Endothelial cell of umbilical vein (primary cell): Measurements from ENCODE around the gene BPHL. TPM values are rescaled to one million over a fixed set of nuclear protein-coding genes. Genes with fewer than 3 reads are reported as not detected.
A peak's percentile ranks its signal among the peaks of the same experiment; 100 is the strongest.

Source experiments
- Bru-seq: library from RNA; stranded (reverse); fragments of 400-500 nt; gene quantifications from one replicate; lab custom pipeline; 2021; lab: Mats Ljungman, UMichigan
- BruChase-seq, 2 experiments: library from RNA; stranded (reverse); fragments of 400-500 nt; gene quantifications; one replicate each; lab custom pipeline; 2021; lab: Mats Ljungman, UMichigan
- BruUV-seq: library from RNA; stranded (reverse); fragments of 400-500 nt; replicated peaks from 2 replicates; lab custom pipeline; 2021; lab: Mats Ljungman, UMichigan
- CTCF ChIA-PET: fragments of 300-600, 350-600 bp; sonication (Branson Sonifier 250); formaldehyde crosslinking; loops from one replicate; lab custom pipeline; 2021; ENCODE audit warnings: antibody characterized with exemption, inconsistent platforms; lab: Charles Lee
- POLR2A ChIA-PET: fragments of 300-600, 350-600 bp; sonication (Branson Sonifier 250); formaldehyde crosslinking; loops from one replicate; lab custom pipeline; 2021; ENCODE audit warnings: antibody characterized with exemption, inconsistent platforms; lab: Charles Lee
- DNase-seq: peaks from one replicate; pipeline ENCODE4 v3.0.0-alpha.2; 2011; ENCODE audit warnings: low read depth, low spot score
- FAIRE-seq: peaks from 2 replicates; lab custom pipeline; 2011; peaks lifted over from hg19 to GRCh38; lab: Jason Lieb, UNC
- H2AFZ ChIP-seq: 2 replicates; pipeline ENCODE4 v1.6.0; 2012; ENCODE audit warnings: low read depth, low read length, control low read depth, inconsistent platforms
- H3K27ac ChIP-seq: 2 replicates; pipeline ENCODE4 v1.5.1; 2011; ENCODE audit warnings: low read depth, mild to moderate bottlenecking, control low read depth, low read length, moderate library complexity; ENCODE audit not compliant: insufficient read depth
- H3K27me3 ChIP-seq, 2 experiments: 2 replicates each; pipeline versions ENCODE4 v1.6.0 to v1.6.1; 2011; ENCODE audit warnings: low read length in 2 of 2, mixed read lengths in 1 of 2; ENCODE audit not compliant: control insufficient read depth in 2 of 2, insufficient read depth in 2 of 2
- H3K36me3 ChIP-seq, 2 experiments: 2 replicates in 1 of 2; 3 replicates in 1 of 2; pipeline ENCODE4 v1.5.1; 2011; ENCODE audit warnings: low read length in 2 of 2, mild to moderate bottlenecking in 1 of 2, moderate library complexity in 1 of 2; ENCODE audit not compliant: control insufficient read depth in 2 of 2, insufficient read depth in 2 of 2; ENCODE audit errors: extremely low read depth in 1 of 2
- H3K4me1 ChIP-seq: 3 replicates; pipeline ENCODE4 v1.5.1; 2011; ENCODE audit warnings: mild to moderate bottlenecking, low read length; ENCODE audit not compliant: control insufficient read depth, insufficient read depth; ENCODE audit errors: extremely low read depth
- H3K4me2 ChIP-seq: 2 replicates; pipeline ENCODE4 v1.6.1; 2011; ENCODE audit warnings: low read length, control low read depth, mixed read lengths; ENCODE audit not compliant: insufficient read depth
- H3K4me3 ChIP-seq, 3 experiments: fragments of 200-600 bp in 1 of 3; sonication (generic), shearing (Covaris generic) in 1 of 3; replicated peaks in 1 of 3; 2 replicates each; pipeline ENCODE4 v1.5.1; 2011 to 2016; ENCODE audit warnings: control low read depth in 3 of 3, low read length in 3 of 3, mild to moderate bottlenecking in 2 of 3, inconsistent platforms in 1 of 3, low read depth in 1 of 3, moderate library complexity in 1 of 3; ENCODE audit not compliant: insufficient read depth in 1 of 3
- H3K79me2 ChIP-seq: 2 replicates; pipeline ENCODE4 v1.6.0; 2012; ENCODE audit warnings: low read length, inconsistent platforms; ENCODE audit not compliant: control insufficient read depth, insufficient read depth
- H3K9ac ChIP-seq: replicated peaks from 2 replicates; pipeline ENCODE3; 2011; ENCODE audit warnings: low read length, control low read depth; ENCODE audit not compliant: insufficient read depth; ENCODE audit errors: extremely low read depth
- H3K9me1 ChIP-seq: replicated peaks from 3 replicates; pipeline ENCODE4 v1.6.0; 2011; ENCODE audit warnings: mild to moderate bottlenecking, low read length; ENCODE audit not compliant: control insufficient read depth, insufficient read depth; ENCODE audit errors: extremely low read depth
- H3K9me3 ChIP-seq: replicated peaks from 2 replicates; pipeline ENCODE4 v1.5.1; 2012; ENCODE audit warnings: low read length, inconsistent platforms; ENCODE audit not compliant: control insufficient read depth, insufficient read depth
- H4K20me1 ChIP-seq: replicated peaks from 2 replicates; pipeline ENCODE3; 2011; ENCODE audit warnings: mild to moderate bottlenecking, low read length; ENCODE audit not compliant: control insufficient read depth, insufficient read depth; ENCODE audit errors: extremely low read depth
- EZH2 ChIP-seq: IDR thresholded peaks from 2 replicates; pipeline ENCODE4 v1.6.1; 2012; ENCODE audit warnings: borderline replicate concordance, low read depth, mild to moderate bottlenecking, moderate library complexity, low read length, inconsistent platforms; ENCODE audit not compliant: severe bottlenecking
- FOS ChIP-seq: IDR thresholded peaks from 2 replicates; pipeline ENCODE4 v1.6.1; 2011; ENCODE audit warnings: mild to moderate bottlenecking, low read length, moderate library complexity, borderline replicate concordance; ENCODE audit not compliant: insufficient read depth
- GATA2 ChIP-seq: IDR thresholded peaks from 2 replicates; pipeline ENCODE4 v1.7.0; 2011; ENCODE audit warnings: low read depth, mild to moderate bottlenecking, moderate library complexity, mixed read lengths, low read length; ENCODE audit not compliant: insufficient read length, insufficient read depth
- JUN ChIP-seq: IDR thresholded peaks from 2 replicates; pipeline ENCODE4 v1.6.1; 2011; ENCODE audit warnings: borderline replicate concordance, low read depth; ENCODE audit not compliant: insufficient read length, insufficient read depth
- MAX ChIP-seq: IDR thresholded peaks from 2 replicates; pipeline ENCODE4 v1.6.1; 2011; ENCODE audit not compliant: insufficient read depth, insufficient read length
- MYC ChIP-seq: IDR thresholded peaks from one replicate; pipeline ENCODE4 v1.6.1; 2011; ENCODE audit warnings: mild to moderate bottlenecking, low read depth, low read length
- POLR2A ChIP-seq: IDR thresholded peaks from 2 replicates; pipeline ENCODE4 v1.6.1; 2012; ENCODE audit warnings: low read depth, mild to moderate bottlenecking, control low read depth, low read length
- POLR2AphosphoS5 ChIP-seq: IDR thresholded peaks from 2 replicates; pipeline ENCODE4 v1.6.1; 2012; ENCODE audit warnings: low read depth, mild to moderate bottlenecking, control low read depth, low read length, moderate library complexity; ENCODE audit not compliant: insufficient read depth
- dilution Hi-C: fragments of 300-500 bp; cut with MboI; formaldehyde crosslinking; loops from one replicate; pipeline ENCODE4 v1.15.0; 2019; ENCODE audit warnings: low sequenced_read_pairs; ENCODE audit not compliant: extremely low pct_ligation_motif_present
- intact Hi-C: fragments of 100-400 bp; cut with micrococcal nuclease; formaldehyde crosslinking; loops from one replicate; pipeline ENCODE4 v1.10.0; 2022
- long read RNA-seq: library from polyadenylated mRNA; stranded (forward); transcript quantifications from one replicate; pipeline ENCODE4 v2.0.0, GENCODE V29; 2021
- polyA minus RNA-seq, 3 experiments: library from RNA; depleted of rRNA, polyadenylated mRNA; stranded (reverse); fragments of >200 nt; gene quantifications; 1 replicate in 1 of 3; 2 replicates in 2 of 3; pipeline ENCODE4 v1.2.3, GENCODE V29; 2011
- polyA plus RNA-seq, 4 experiments: library from polyadenylated mRNA; depleted of rRNA in 3 of 4; stranded (reverse) in 3 of 4; unstranded in 1 of 4; fragments of >200 nt; gene quantifications; 2 replicates each; pipeline versions ENCODE4 v1.2.1 to v1.2.3, GENCODE V29; 2011 to 2012; ENCODE audit warnings: missing spikeins in 1 of 4
- total RNA-seq: library from RNA; stranded (reverse); gene quantifications from 2 replicates; pipeline ENCODE4 v1.2.3, GENCODE V29; 2021
- TF ChIP-seq, protein P1 (sequence below), 2 donors: IDR thresholded peaks; 1 replicate in 1 of 2; 2 replicates in 1 of 2; pipeline ENCODE4 v1.5.1; 2011; ENCODE audit warnings: low read length in 2 of 2, mild to moderate bottlenecking in 2 of 2, moderate library complexity in 2 of 2, control low read depth in 1 of 2, inconsistent platforms in 1 of 2, low read depth in 1 of 2; ENCODE audit not compliant: insufficient read depth in 1 of 2; ENCODE audit errors: extremely low read depth in 1 of 2

The BPHL gene
- total RNA-seq (14.8 and 16.6 TPM in 2 replicates), polyA plus RNA-seq (10.3 and 12.3 TPM in 2 replicates), polyA minus RNA-seq (11.5 and 15.7 TPM in 2 replicates), Bru-seq, nascent RNA (percentile 56 among the genes with signal in this experiment), BruChase-seq, experiment 1, labeled RNA remaining after a 6-hour chase (percentile 50 among the genes with signal in this experiment), BruChase-seq, experiment 2, labeled RNA remaining after a 2-hour chase (percentile 50 among the genes with signal in this experiment)
- 10.4 and 11.5 TPM in 2 replicates for polyA plus RNA-seq (2011; cell fraction: cytosol; rRNA removed)
- polyA plus RNA-seq (2011; cell fraction: nucleus; rRNA removed): 22.0 and 24.5 TPM in 2 replicates
- 16.3 and 16.8 TPM in 2 replicates for polyA plus RNA-seq (2012)
- polyA minus RNA-seq (2011; cell fraction: cytosol; rRNA and poly(A)+ RNA removed): 6.6 TPM
- 9.0 and 9.9 TPM in 2 replicates for polyA minus RNA-seq (2011; cell fraction: nucleus; rRNA and poly(A)+ RNA removed)
- long read RNA-seq, transcript BPHL-203 (7 exons, 1,928 nt): major isoform, 49 of 65 reads
- long read RNA-seq, partial matches to known transcripts: 4 of 65 reads
- long read RNA-seq, other reads (novel, unspliced or antisense): 10 of 65 reads

DNA sequence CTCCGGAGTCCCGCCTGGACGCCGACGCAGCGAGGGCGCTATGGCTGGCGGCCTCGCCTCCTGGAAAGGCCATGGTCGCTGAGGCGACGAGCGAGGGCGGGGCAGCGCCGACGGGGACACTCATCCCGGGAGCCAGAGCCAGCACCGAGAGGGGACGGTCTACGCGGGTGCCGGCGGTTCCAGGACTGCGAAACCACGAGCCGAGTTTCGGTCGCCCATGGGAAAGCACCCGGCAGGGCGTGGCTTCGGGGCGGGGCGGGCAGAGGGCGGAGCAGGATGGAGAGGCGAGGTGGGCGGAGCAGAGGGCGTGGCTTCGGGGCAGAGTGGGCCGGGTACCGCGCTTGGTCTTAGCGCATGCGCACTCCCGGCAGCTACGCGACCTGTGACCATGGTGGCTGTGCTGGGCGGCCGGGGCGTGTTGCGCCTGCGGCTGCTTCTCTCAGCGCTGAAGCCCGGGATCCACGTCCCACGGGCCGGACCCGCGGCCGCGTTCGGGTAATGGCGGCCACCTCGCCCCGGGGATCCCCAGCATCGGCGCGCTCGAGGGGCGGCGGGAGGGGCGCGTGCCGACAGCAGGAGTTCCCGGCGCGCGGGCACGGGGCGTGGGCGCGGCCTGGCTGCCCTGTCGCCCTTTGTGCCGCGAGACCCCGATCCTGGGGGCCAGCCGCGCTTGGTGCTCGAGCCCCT is at the start of gene BPHL:
BPHL (plus strand) TSS at position 359 of the 687 bp plus-strand sequence; CDS start at position 389, 30 bp downstream.
- intact Hi-C loops: loop anchor here (1.0 to 5.0 kb wide), 4 partner anchors 38 to 899 kb away; partner anchors contain the start of genes NQO2, RIPK1 and TUBB2A
- peak; percentile 94 for DNase-seq
- FAIRE-seq: peak; percentile 87
- no peaks in the 10 kb centered on the region for H4K20me1 ChIP-seq
- H2AFZ ChIP-seq: peak within 1 kb of the TSS; percentile 92
- TF ChIP-seq FOS: no peak
- TF ChIP-seq, protein P1, sequence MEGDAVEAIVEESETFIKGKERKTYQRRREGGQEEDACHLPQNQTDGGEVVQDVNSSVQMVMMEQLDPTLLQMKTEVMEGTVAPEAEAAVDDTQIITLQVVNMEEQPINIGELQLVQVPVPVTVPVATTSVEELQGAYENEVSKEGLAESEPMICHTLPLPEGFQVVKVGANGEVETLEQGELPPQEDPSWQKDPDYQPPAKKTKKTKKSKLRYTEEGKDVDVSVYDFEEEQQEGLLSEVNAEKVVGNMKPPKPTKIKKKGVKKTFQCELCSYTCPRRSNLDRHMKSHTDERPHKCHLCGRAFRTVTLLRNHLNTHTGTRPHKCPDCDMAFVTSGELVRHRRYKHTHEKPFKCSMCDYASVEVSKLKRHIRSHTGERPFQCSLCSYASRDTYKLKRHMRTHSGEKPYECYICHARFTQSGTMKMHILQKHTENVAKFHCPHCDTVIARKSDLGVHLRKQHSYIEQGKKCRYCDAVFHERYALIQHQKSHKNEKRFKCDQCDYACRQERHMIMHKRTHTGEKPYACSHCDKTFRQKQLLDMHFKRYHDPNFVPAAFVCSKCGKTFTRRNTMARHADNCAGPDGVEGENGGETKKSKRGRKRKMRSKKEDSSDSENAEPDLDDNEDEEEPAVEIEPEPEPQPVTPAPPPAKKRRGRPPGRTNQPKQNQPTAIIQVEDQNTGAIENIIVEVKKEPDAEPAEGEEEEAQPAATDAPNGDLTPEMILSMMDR (IDR thresholded peaks at IDR 0.05; ENCODE audit: extremely low read depth in 1 of 2, insufficient read depth in 1 of 2, low read depth in 1 of 2, low read length in 2 of 2): no peak
- TF ChIP-seq EZH2: no peak
- no peak for TF ChIP-seq JUN
- TF ChIP-seq GATA2: no peak
- no peak for TF ChIP-seq MAX
- TF ChIP-seq POLR2AphosphoS5: peak; percentile 91
- peak; percentile 69 for TF ChIP-seq POLR2A
- no peak for TF ChIP-seq MYC
- H3K27me3 ChIP-seq: no peaks in the 10 kb centered on the region
- H3K79me2 ChIP-seq: no peaks in the 10 kb centered on the region
- H3K4me2 ChIP-seq: peak within 1 kb of the TSS; percentile 91
- CTCF ChIA-PET: interaction anchor here (0.6 to 1.0 kb wide), 3 partner anchors 12 to 133 kb away, joined by 3 to 4 read pairs (median 3); partner anchors contain the start of gene TUBB2A
- H3K9me3 ChIP-seq: no peaks in the 10 kb centered on the region
- H3K27ac ChIP-seq: peak within 1 kb of the TSS; percentile 88
- POLR2A ChIA-PET: interaction anchor here (0.7 to 0.9 kb wide), 2 partner anchors 133 to 166 kb away, joined by 3 read pairs; no protein-coding TSS in a partner anchor
- peaks cover 10% of the 10 kb centered on the region for H3K4me1 ChIP-seq
- BruUV-seq: no TSS peak
- dilution Hi-C loops: no loop called here
- no peaks in the 10 kb centered on the region for H3K9me1 ChIP-seq
- H3K36me3 ChIP-seq: peaks cover 0 to 5% of the 10 kb centered on the region in 2 experiments
- H3K9ac ChIP-seq: peak within 1 kb of the TSS; percentile 89
- H3K4me3 ChIP-seq: peak within 1 kb of the TSS; percentile 54 to 98 (median 74)
